Heart left ventricle (tissue), 13 donors: ENCODE measurements around the gene CCNY.
"Not testable (repeated sequence)": the region's sequence is repeated elsewhere in the genome, so short reads cannot be mapped to it uniquely, and the experiment has no call there.

Experiments used
- POLR2A ChIP-seq, 2 donors: fragments of 450-650 bp; IDR thresholded peaks; one replicate each; pipeline ENCODE4 v1.6.1; 2017; ENCODE audit warnings: antibody characterized with exemption in 2 of 2, mild to moderate bottlenecking in 2 of 2, moderate library complexity in 2 of 2
- TF ChIP-seq, protein P1 (sequence below), 12 donors: fragments of 200-600 bp; sonication (generic) in 4 of 12; IDR thresholded peaks; one replicate each; pipeline versions ENCODE4 v1.5.0 to v1.8.0; 2018 to 2022; ENCODE audit warnings: antibody characterized with exemption in 12 of 12, mild to moderate bottlenecking in 5 of 12
- donor health status: ischemic (EF 13 %, LVEDD 7.1; RV severe dilation, severe dysfunction).
- donor health status: DM: no; HTN: yes; CAD: no.
- donor health status: DM: no; HTN: no; CAD: no.
- donor health status: ischemic (EF 25% LVEDD 6.9; RV normal size, moderate dysfunction).
- donor health status: ischemic (EF 25% LVEDD 5.7; RV mildly dilated, moderate dysfunction).
- donor health status: ischemic (EF 35%, LVEDD 5.7; RV mildly dilated, moderate dysfunction).
- donor health status: nonischemic (EF 11% LVEDD 7.7; RV severe dilation, severe dysfunction).
- donor health status: DM: yes; HTN: yes; CAD: no.
- donor health status: PGD.
- donor health status: ischemic (EF 29% LVEDD 5.4; RV normal size, mild dysfunction).
- donor health status: nonischemic (EF 23%, LVEDD 6.1; RV moderate dilation, normal function).

DNA sequence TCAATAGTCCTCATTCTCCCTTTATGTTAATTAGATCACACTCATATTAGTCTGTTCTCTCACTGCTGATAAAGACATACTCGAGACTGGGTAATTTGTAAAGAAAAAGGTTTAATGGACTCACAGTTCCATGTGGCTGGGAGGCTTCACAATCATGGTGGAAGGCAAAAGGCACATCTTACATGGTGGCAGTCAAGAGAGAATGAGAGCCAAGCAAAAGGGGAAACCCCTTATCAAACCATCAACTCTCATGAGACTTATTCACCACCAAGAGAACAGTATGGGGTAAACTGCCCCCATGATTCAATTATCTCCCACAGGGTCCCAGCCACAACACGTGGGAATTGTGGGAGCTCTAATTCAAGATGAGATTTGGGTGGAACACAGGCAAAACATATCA is 22.2 kb upstream of the CCNY start:
- TF ChIP-seq, protein P1, sequence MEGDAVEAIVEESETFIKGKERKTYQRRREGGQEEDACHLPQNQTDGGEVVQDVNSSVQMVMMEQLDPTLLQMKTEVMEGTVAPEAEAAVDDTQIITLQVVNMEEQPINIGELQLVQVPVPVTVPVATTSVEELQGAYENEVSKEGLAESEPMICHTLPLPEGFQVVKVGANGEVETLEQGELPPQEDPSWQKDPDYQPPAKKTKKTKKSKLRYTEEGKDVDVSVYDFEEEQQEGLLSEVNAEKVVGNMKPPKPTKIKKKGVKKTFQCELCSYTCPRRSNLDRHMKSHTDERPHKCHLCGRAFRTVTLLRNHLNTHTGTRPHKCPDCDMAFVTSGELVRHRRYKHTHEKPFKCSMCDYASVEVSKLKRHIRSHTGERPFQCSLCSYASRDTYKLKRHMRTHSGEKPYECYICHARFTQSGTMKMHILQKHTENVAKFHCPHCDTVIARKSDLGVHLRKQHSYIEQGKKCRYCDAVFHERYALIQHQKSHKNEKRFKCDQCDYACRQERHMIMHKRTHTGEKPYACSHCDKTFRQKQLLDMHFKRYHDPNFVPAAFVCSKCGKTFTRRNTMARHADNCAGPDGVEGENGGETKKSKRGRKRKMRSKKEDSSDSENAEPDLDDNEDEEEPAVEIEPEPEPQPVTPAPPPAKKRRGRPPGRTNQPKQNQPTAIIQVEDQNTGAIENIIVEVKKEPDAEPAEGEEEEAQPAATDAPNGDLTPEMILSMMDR (IDR thresholded peaks at IDR 0.05), result not testable (repeated sequence)
- TF ChIP-seq POLR2A (IDR thresholded peaks at IDR 0.05), result not testable (repeated sequence)
